UCSD-AML1 (cell line): ENCODE data around the gene HHIPL1.

Experiments used
- DNase-seq: peaks from one replicate; lab custom pipeline; 2025; ENCODE audit not compliant: unreplicated experiment; lab: John Stamatoyannopoulos, UW

The HHIPL1 gene

GRCh38 chr14:99728231-99728920 is 83.4 kb downstream of the HHIPL1 start:
- DNase-seq = no peak

DNA sequence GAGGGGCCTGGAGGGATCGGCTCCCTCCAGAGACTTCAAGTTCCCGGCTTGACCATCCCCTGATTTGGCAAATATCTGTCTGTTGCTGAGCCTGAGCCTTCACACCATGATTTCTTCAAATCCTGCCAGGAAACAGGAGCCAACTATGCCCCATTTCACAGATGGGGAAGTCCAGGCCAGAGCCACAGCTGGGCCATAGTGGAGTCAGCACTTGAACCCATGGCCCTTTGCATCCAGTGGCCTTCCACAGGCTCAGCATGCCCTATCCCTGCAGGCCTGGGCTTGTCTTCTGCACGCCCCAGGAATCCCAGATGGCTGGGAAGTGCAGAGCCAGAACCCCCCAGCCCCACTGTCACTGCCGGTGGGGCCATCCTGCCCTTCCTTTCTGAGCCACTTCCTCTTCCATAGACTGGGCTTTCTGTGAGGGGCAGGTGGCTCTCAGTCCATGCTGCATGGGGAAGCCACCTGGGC is 84.1 kb downstream of the HHIPL1 start:
- no peak for DNase-seq
